ENCODE results near the gene GRP. TPM values are rescaled to one million over a fixed set of nuclear protein-coding genes. Genes with fewer than 3 reads are reported as not detected.

Gene GRP
- not detected in 2 replicates for total RNA-seq

- Mint-ChIP-seq H3K4me3 (ENCODE audit: low read depth) (no peak within 1 kb of the TSS), H3K27me3 (ENCODE audit: low read depth) (peaks cover 66% of the 10 kb centered on the region), H3K36me3 (ENCODE audit: low read depth) (no peaks in the 10 kb centered on the region), H3K27ac (no peak within 1 kb of the TSS), H3K9me3 (no peaks in the 10 kb centered on the region), H3K4me1 (ENCODE audit: low read depth) (no peaks in the 10 kb centered on the region)
- intact Hi-C loops (cut with micrococcal nuclease): loop anchor here (1.0 to 10.0 kb wide), 2 partner anchors 54 to 135 kb away; partner anchors contain the start of gene RAX
- no peak for DNase-seq (ENCODE audit: low spot score)
Measured at GRCh38 chr18:59219672-59220163, at the start of gene GRP. Gene GRP, plus strand, starts transcription at chr18:59220158. Its CDS starts 108 bp downstream, at chr18:59220266.

- peaks cover 42% of the 10 kb centered on the region for H3K9me3 Mint-ChIP-seq
- no peak overlapping the region for H3K4me3 Mint-ChIP-seq (ENCODE audit: low read depth)
- no peaks in the 10 kb centered on the region for H3K4me1 Mint-ChIP-seq (ENCODE audit: low read depth)
- peaks cover 6% of the 10 kb centered on the region for H3K27me3 Mint-ChIP-seq (ENCODE audit: low read depth)
- no peak for DNase-seq (ENCODE audit: low spot score)
- intact Hi-C loops (cut with micrococcal nuclease): no loop called here
- H3K27ac Mint-ChIP-seq: no peak overlapping the region
- H3K36me3 Mint-ChIP-seq (ENCODE audit: low read depth): no peaks in the 10 kb centered on the region
Measured at GRCh38 chr18:59172664-59173249, 47.2 kb upstream of the GRP start.

GRCh38 chr18:59177485-59177884 is 42.5 kb upstream of the GRP start:
- Mint-ChIP-seq H3K36me3 (ENCODE audit: low read depth) (no peaks in the 10 kb centered on the region), H3K27me3 (ENCODE audit: low read depth) (no peaks in the 10 kb centered on the region), H3K4me1 (ENCODE audit: low read depth) (no peaks in the 10 kb centered on the region), H3K9me3 (peaks cover 17% of the 10 kb centered on the region), H3K4me3 (ENCODE audit: low read depth) (no peak overlapping the region), H3K27ac (no peak overlapping the region)
- DNase-seq (ENCODE audit: low spot score): no peak
- intact Hi-C loops (cut with micrococcal nuclease): no loop called here

- Mint-ChIP-seq H3K27ac (no peak overlapping the region), H3K27me3 (ENCODE audit: low read depth) (peaks cover 2% of the 10 kb centered on the region), H3K4me1 (ENCODE audit: low read depth) (no peaks in the 10 kb centered on the region), H3K4me3 (ENCODE audit: low read depth) (no peak overlapping the region), H3K36me3 (ENCODE audit: low read depth) (no peaks in the 10 kb centered on the region), H3K9me3 (no peaks in the 10 kb centered on the region)
- DNase-seq (ENCODE audit: low spot score): no peak
- intact Hi-C loops (cut with micrococcal nuclease): no loop called here
Measured at GRCh38 chr18:59180150-59180845, 39.7 kb upstream of the GRP start.

GRCh38 chr18:59182673-59183072 is 37.3 kb upstream of the GRP start:
- Mint-ChIP-seq H3K27me3 (ENCODE audit: low read depth) (peaks cover 5% of the 10 kb centered on the region), H3K4me1 (ENCODE audit: low read depth) (no peaks in the 10 kb centered on the region), H3K4me3 (ENCODE audit: low read depth) (no peak overlapping the region), H3K36me3 (ENCODE audit: low read depth) (no peaks in the 10 kb centered on the region), H3K27ac (no peak overlapping the region), H3K9me3 (no peaks in the 10 kb centered on the region)
- intact Hi-C loops (cut with micrococcal nuclease): no loop called here
- DNase-seq (ENCODE audit: low spot score): no peak

- H3K27ac Mint-ChIP-seq: no peak overlapping the region
- no peaks in the 10 kb centered on the region for H3K4me1 Mint-ChIP-seq (ENCODE audit: low read depth)
- intact Hi-C loops (cut with micrococcal nuclease): no loop called here
- H3K27me3 Mint-ChIP-seq (ENCODE audit: low read depth): peaks cover 4% of the 10 kb centered on the region
- DNase-seq (ENCODE audit: low spot score): no peak
- no peak overlapping the region for H3K4me3 Mint-ChIP-seq (ENCODE audit: low read depth)
- no peaks in the 10 kb centered on the region for H3K9me3 Mint-ChIP-seq
- no peaks in the 10 kb centered on the region for H3K36me3 Mint-ChIP-seq (ENCODE audit: low read depth)
Measured at GRCh38 chr18:59189008-59189407, 30.9 kb upstream of the GRP start.

- no peaks in the 10 kb centered on the region for H3K9me3 Mint-ChIP-seq
- intact Hi-C loops (cut with micrococcal nuclease): no loop called here
- no peak overlapping the region for H3K27ac Mint-ChIP-seq
- no peaks in the 10 kb centered on the region for H3K4me1 Mint-ChIP-seq (ENCODE audit: low read depth)
- no peak overlapping the region for H3K4me3 Mint-ChIP-seq (ENCODE audit: low read depth)
- peaks cover 3% of the 10 kb centered on the region for H3K27me3 Mint-ChIP-seq (ENCODE audit: low read depth)
- H3K36me3 Mint-ChIP-seq (ENCODE audit: low read depth): no peaks in the 10 kb centered on the region
- DNase-seq (ENCODE audit: low spot score): no peak
Measured at GRCh38 chr18:59189746-59190145, 30.2 kb upstream of the GRP start.

- no peaks in the 10 kb centered on the region for H3K36me3 Mint-ChIP-seq (ENCODE audit: low read depth)
- no peak for DNase-seq (ENCODE audit: low spot score)
- no peak overlapping the region for H3K4me3 Mint-ChIP-seq (ENCODE audit: low read depth)
- no peak overlapping the region for H3K27ac Mint-ChIP-seq
- H3K27me3 Mint-ChIP-seq (ENCODE audit: low read depth): peaks cover 12% of the 10 kb centered on the region
- intact Hi-C loops (cut with micrococcal nuclease): no loop called here
- no peaks in the 10 kb centered on the region for H3K9me3 Mint-ChIP-seq
- H3K4me1 Mint-ChIP-seq (ENCODE audit: low read depth): no peaks in the 10 kb centered on the region
Measured at GRCh38 chr18:59196161-59196725, 23.7 kb upstream of the GRP start.

GRCh38 chr18:59197636-59198035 is 22.3 kb upstream of the GRP start:
- H3K27ac Mint-ChIP-seq: no peak overlapping the region
- peaks cover 17% of the 10 kb centered on the region for H3K27me3 Mint-ChIP-seq (ENCODE audit: low read depth)
- intact Hi-C loops (cut with micrococcal nuclease): no loop called here
- no peak for DNase-seq (ENCODE audit: low spot score)
- H3K9me3 Mint-ChIP-seq: no peaks in the 10 kb centered on the region
- no peak overlapping the region for H3K4me3 Mint-ChIP-seq (ENCODE audit: low read depth)
- no peaks in the 10 kb centered on the region for H3K4me1 Mint-ChIP-seq (ENCODE audit: low read depth)
- H3K36me3 Mint-ChIP-seq (ENCODE audit: low read depth): no peaks in the 10 kb centered on the region

- no peak overlapping the region for H3K27ac Mint-ChIP-seq
- intact Hi-C loops (cut with micrococcal nuclease): no loop called here
- no peaks in the 10 kb centered on the region for H3K36me3 Mint-ChIP-seq (ENCODE audit: low read depth)
- no peak overlapping the region for H3K4me3 Mint-ChIP-seq (ENCODE audit: low read depth)
- H3K9me3 Mint-ChIP-seq: no peaks in the 10 kb centered on the region
- peaks cover 21% of the 10 kb centered on the region for H3K27me3 Mint-ChIP-seq (ENCODE audit: low read depth)
- DNase-seq (ENCODE audit: low spot score): no peak
- H3K4me1 Mint-ChIP-seq (ENCODE audit: low read depth): no peaks in the 10 kb centered on the region
Measured at GRCh38 chr18:59198215-59198614, 21.7 kb upstream of the GRP start.

GRCh38 chr18:59200787-59201186 is 19.2 kb upstream of the GRP start:
- Mint-ChIP-seq H3K27me3 (ENCODE audit: low read depth) (peaks cover 30% of the 10 kb centered on the region), H3K36me3 (ENCODE audit: low read depth) (no peaks in the 10 kb centered on the region), H3K27ac (no peak overlapping the region), H3K4me1 (ENCODE audit: low read depth) (no peaks in the 10 kb centered on the region), H3K9me3 (no peaks in the 10 kb centered on the region), H3K4me3 (ENCODE audit: low read depth) (no peak overlapping the region)
- intact Hi-C loops (cut with micrococcal nuclease): no loop called here
- no peak for DNase-seq (ENCODE audit: low spot score)

GRCh38 chr18:59202258-59202820 is 17.6 kb upstream of the GRP start:
- H3K36me3 Mint-ChIP-seq (ENCODE audit: low read depth): no peaks in the 10 kb centered on the region
- H3K9me3 Mint-ChIP-seq: no peaks in the 10 kb centered on the region
- intact Hi-C loops (cut with micrococcal nuclease): no loop called here

GRCh38 chr18:59207506-59207905 is 12.5 kb upstream of the GRP start:
- H3K4me3 Mint-ChIP-seq (ENCODE audit: low read depth): no peak overlapping the region
- H3K27me3 Mint-ChIP-seq (ENCODE audit: low read depth): peaks cover 17% of the 10 kb centered on the region
- H3K4me1 Mint-ChIP-seq (ENCODE audit: low read depth): no peaks in the 10 kb centered on the region
- intact Hi-C loops (cut with micrococcal nuclease): no loop called here
- no peaks in the 10 kb centered on the region for H3K36me3 Mint-ChIP-seq (ENCODE audit: low read depth)
- H3K9me3 Mint-ChIP-seq: no peaks in the 10 kb centered on the region
- H3K27ac Mint-ChIP-seq: no peak overlapping the region
- DNase-seq (ENCODE audit: low spot score): no peak

More at GRCh38 chr18:59202258-59202820, 17.6 kb upstream of the GRP start:
- DNase-seq (ENCODE audit: low spot score): no peak
- Mint-ChIP-seq H3K27ac (no peak overlapping the region), H3K4me1 (ENCODE audit: low read depth) (no peaks in the 10 kb centered on the region), H3K4me3 (ENCODE audit: low read depth) (no peak overlapping the region), H3K27me3 (ENCODE audit: low read depth) (peaks cover 25% of the 10 kb centered on the region)
